Ovary (tissue), 9 donors: Measurements from ENCODE around the gene DDX54. TPM values are rescaled to one million over a fixed set of nuclear protein-coding genes. Genes with fewer than 3 reads are reported as not detected.

Source experiments
- DNase-seq, 5 donors: peaks; one replicate each; pipeline ENCODE4 v3.0.0-alpha.2; 2019 to 2020
- H3K27ac ChIP-seq, 2 donors: fragments of 200-600 bp; one replicate each; pipeline versions ENCODE4 v1.5.1 to v1.8.0; 2019 to 2022
- H3K27me3 ChIP-seq: fragments of 200-600 bp; one replicate; pipeline ENCODE4 v1.8.0; 2022
- H3K36me3 ChIP-seq: fragments of 200-600 bp; sonication (generic); one replicate; pipeline ENCODE4 v1.5.1; 2019
- H3K4me1 ChIP-seq: one replicate; pipeline ENCODE4 v1.8.1; 2013; ENCODE audit warnings: mild to moderate bottlenecking, moderate library complexity; ENCODE audit not compliant: insufficient read depth
- H3K4me3 ChIP-seq: fragments of 200-600 bp; sonication (generic); one replicate; pipeline ENCODE4 v1.5.1; 2017
- H3K9me3 ChIP-seq, 2 donors: fragments of 200-600 bp in 1 of 2; sonication (generic) in 1 of 2; one replicate each; pipeline versions ENCODE4 v1.5.1 to v1.8.1; 2013 to 2019; ENCODE audit warnings: mild to moderate bottlenecking in 1 of 2, moderate library complexity in 1 of 2
- EP300 ChIP-seq: sonication (generic); formaldehyde crosslinking; IDR thresholded peaks from one replicate; pipeline ENCODE4 v1.6.1; 2017; ENCODE audit warnings: antibody characterized with exemption
- POLR2A ChIP-seq: fragments of 450-650 bp; IDR thresholded peaks from one replicate; pipeline ENCODE4 v1.6.1; 2017; ENCODE audit warnings: antibody characterized with exemption, mild to moderate bottlenecking, moderate library complexity
- WGBS, 3 donors: extraction: QIAGEN DNeasy Blood & Tissue Kit in 1 of 3; methylation state at CpG; one replicate each; pipeline versions ENCODE4 v1.1.5 to v1.1.7; 2013 to 2017; 5-methylcytosine and 5-hydroxymethylcytosine counted together
- intact Hi-C, 4 donors: fragments of 100-400 bp; cut with DNase I; formaldehyde crosslinking; loops; one replicate each; pipeline versions ENCODE4 v1.11.0 to v1.15.1; 2022 to 2023
- polyA plus RNA-seq, 2 donors: library from polyadenylated mRNA; stranded (reverse); fragments of 200-250 nt in 1 of 2; fragments of 350-450 nt in 1 of 2; fragmentation: Illumina TruSeq in 1 of 2; extraction: RNeasy Lipid Tissue Mini Kit (QIAGEN cat#74804) in 1 of 2; gene quantifications; one replicate each; pipeline ENCODE4 v1.2.3, GENCODE V29; 2013 to 2014
- total RNA-seq, 7 donors: library from RNA; depleted of rRNA in 2 of 7; stranded (reverse); fragments of >200 nt in 2 of 7; fragmentation: NEBNext Ultra II Directional in 3 of 7; extraction: Animal tissue kit (Norgen Biotek cat#: 25700) in 3 of 7; gene quantifications; one replicate each; pipeline versions ENCODE4 v1.1.0 to v1.2.4, GENCODE V29; 2016 to 2023
- TF ChIP-seq, protein P1 (sequence below), 3 donors: fragments of 450-650 bp in 2 of 3; fragments of 200-600 bp in 1 of 3; IDR thresholded peaks; one replicate each; pipeline versions ENCODE4 v1.5.1 to v1.8.0; 2016 to 2022; ENCODE audit warnings: antibody characterized with exemption in 3 of 3, mild to moderate bottlenecking in 1 of 3
- donor health status: DM: no; HTN: no; CAD: no; lungs with moderate emphysema.
- donor health status: DM: no; HTN: no; CAD: no.
- donor health status: Bipolar disorder and iron deficiency.
- donor health status: DM: yes; HTN: yes; CAD: no.
- donor health status: DM: no; HTN: no; CAD: no.
- donor health status: DM: yes; HTN: yes; CAD: no.

The DDX54 gene
- total and polyA plus RNA-seq, 9 donors = 10.8 to 77.5 (median 59.4) TPM

DNA sequence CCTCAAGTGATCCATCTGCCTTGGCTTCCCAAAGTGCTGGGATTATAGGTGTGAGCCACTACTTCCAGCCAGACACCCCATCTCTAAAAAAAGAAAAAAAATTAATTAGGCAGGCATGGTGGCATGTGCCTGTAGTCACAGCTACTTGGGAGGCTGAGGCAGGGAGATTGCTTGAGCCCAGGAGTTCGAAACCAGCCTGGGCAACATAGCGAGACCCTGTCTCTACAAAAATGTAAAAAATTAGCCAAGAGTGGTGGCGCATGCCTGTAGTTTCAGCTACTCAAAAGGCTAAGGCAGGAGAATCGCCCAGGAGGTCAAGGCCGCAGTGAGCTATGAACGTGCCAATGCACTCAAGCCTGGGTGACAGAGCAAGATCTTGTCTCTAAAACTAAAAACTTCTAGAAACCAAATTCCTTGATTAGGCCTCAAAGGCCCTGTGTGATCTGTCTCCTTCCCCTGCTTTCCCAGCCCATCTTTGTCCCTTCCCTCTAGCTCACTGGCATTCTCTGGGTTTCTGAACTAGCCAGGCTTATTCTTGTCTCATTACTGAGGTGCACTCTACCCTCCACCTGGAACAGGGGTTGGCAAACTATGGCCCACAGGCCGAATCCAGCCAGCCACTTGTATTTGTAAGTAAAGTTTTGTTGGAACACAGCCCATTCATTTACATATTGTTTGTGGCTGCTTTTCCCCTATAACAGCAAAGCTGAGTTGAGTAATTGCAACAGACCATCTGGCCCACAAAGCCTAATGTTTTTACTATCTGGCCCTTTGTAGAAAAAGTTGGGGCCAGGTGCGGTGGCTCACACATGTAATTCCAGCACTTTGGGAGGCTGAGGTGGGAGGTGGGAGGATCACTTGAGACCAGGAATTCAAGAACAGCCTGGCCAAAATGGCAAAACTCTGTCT is 18.8 kb upstream of the DDX54 start:
- 63 to 75% (median 66%) methylated on average over 8 of the region's 8 CpGs for WGBS, 3 donors
- Histone ChIP-seq H3K9me3 (no peaks in the 10 kb centered on the region), H3K27ac (peak overlapping the region in 1 of 2 donors; percentile 2), H3K4me3 (no peak overlapping the region), H3K27me3 (no peaks in the 10 kb centered on the region), H3K4me1 (peaks cover 6% of the 10 kb centered on the region), H3K36me3 (no peaks in the 10 kb centered on the region)
- intact Hi-C loops = no loop called here
- TF ChIP-seq, protein P1, sequence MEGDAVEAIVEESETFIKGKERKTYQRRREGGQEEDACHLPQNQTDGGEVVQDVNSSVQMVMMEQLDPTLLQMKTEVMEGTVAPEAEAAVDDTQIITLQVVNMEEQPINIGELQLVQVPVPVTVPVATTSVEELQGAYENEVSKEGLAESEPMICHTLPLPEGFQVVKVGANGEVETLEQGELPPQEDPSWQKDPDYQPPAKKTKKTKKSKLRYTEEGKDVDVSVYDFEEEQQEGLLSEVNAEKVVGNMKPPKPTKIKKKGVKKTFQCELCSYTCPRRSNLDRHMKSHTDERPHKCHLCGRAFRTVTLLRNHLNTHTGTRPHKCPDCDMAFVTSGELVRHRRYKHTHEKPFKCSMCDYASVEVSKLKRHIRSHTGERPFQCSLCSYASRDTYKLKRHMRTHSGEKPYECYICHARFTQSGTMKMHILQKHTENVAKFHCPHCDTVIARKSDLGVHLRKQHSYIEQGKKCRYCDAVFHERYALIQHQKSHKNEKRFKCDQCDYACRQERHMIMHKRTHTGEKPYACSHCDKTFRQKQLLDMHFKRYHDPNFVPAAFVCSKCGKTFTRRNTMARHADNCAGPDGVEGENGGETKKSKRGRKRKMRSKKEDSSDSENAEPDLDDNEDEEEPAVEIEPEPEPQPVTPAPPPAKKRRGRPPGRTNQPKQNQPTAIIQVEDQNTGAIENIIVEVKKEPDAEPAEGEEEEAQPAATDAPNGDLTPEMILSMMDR (IDR thresholded peaks at IDR 0.05) = no peak
- TF ChIP-seq EP300 (no peak), POLR2A (no peak)
- DNase-seq = no peak

DNA sequence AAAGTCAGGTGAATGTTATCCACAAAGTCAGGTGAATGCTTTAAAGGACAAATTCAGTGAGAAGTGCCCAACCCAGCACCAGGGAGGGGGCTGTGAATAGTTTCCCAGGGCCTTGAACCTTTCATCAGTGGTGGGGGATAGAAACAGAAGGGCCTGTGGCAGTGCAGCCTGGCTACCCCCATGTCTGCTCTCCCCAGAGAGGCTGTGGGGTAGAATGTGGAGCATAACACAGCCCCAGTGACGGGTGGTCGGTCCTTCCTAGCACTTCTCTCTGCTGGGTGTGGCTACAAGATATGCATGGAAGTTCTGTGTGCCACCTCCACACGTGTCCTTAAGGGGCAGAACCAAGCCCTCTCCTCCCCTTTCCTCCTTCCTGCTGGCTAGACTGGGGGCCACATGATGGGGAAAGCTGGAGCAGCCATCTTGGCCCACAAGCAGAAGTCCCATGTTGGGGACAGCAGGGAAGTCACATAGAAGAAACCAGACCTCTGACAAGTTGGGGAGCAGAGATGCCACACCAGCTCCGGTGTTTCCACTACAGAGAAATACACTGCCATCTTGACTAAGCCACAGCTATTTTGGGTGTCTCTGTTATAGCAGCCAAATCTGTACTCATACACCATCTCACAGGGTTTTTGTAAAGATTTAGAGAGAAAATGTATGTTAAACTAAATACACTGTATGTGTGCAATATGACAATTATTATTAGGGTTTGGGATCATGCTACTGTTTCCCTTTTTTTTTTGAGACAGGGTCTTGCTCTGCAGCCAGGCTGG is 17.2 kb upstream of the DDX54 start:
- 86 to 96% (median 95%) methylated on average over 4 of the region's 4 CpGs for WGBS, 3 donors
- Histone ChIP-seq H3K36me3 (no peaks in the 10 kb centered on the region), H3K27ac (no peak overlapping the region), H3K4me3 (no peak overlapping the region), H3K4me1 (peaks cover 6% of the 10 kb centered on the region), H3K27me3 (no peaks in the 10 kb centered on the region), H3K9me3 (no peaks in the 10 kb centered on the region)
- TF ChIP-seq, protein P1 (IDR thresholded peaks at IDR 0.05) = no peak
- no peak for TF ChIP-seq EP300
- no peak for TF ChIP-seq POLR2A
- intact Hi-C loops = no loop called here
- no peak for DNase-seq

DNA sequence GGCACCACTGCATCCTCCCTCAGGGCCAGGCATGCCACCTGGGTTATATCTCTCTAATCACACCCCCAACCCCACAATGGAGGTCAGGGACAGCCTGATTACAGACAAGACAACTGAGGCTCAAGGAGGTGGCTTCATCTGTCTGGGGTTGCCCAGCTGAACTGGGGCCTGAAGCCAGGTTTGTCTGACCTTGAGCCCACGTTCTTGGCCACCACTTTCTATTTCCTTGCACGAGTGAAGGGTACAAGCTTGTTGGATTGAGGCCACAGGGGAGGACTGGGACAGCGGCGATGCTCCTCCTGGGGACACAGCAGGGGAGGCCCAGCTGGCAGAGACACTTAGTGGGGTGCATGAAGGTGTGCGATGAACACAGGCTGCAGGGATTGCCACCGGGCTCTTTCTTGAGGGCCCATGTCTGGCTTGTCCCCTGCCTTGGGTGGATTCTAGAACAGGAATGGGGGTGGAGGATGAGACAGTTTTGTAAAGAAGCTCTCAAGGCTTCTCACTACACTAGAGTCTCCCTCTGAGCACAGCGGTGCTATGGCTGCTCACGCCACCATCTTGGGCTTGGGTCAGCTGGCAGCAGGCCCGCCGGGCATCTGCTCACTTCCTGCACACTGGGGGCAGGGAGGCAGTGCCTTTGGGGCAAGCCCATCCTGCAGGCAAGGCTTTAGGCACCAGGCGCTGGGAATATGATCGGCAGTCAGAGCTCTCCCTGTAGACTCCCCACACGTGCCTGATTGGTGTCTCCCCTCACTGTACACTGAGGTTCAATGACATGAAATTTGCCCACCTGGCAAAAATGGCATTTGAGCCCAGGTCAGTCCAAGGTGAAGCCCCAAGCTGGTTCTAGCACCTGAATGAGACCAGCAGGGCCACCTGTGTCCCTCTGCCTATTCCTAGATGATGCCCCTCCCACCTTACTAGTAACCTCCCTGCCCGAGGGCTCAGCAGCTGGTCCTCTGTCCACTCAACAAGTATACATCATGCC is 16.2 kb upstream of the DDX54 start:
- Histone ChIP-seq H3K4me1 (peaks cover 6% of the 10 kb centered on the region), H3K27me3 (no peaks in the 10 kb centered on the region), H3K36me3 (no peaks in the 10 kb centered on the region), H3K27ac (no peak overlapping the region), H3K9me3 (no peaks in the 10 kb centered on the region), H3K4me3 (no peak overlapping the region)
- intact Hi-C loops = no loop called here
- TF ChIP-seq POLR2A (no peak), EP300 (no peak)
- TF ChIP-seq, protein P1 (IDR thresholded peaks at IDR 0.05) = no peak
- WGBS, 3 donors = 67 to 74% (median 72%) methylated on average over 14 of the region's 14 CpGs
- peak in 1 of 5 donors; percentile 17 for DNase-seq
